Pulmonary artery endothelial cell (primary cell): ENCODE measurements around the gene KLHL25. TPM values are rescaled to one million over a fixed set of nuclear protein-coding genes. Genes with fewer than 3 reads are reported as not detected.

Experiments used
- DNase-seq: peaks from one replicate; pipeline ENCODE4 v3.0.0-alpha.2; 2011; ENCODE audit warnings: low read depth, low spot score
- total RNA-seq: library from RNA; depleted of rRNA; stranded (reverse); fragments of >200 nt; gene quantifications from 2 replicates; pipeline ENCODE4 v1.2.3, GENCODE V29; 2014

Gene KLHL25
- total RNA-seq, 1 donor from 2014 or later = 3.6 TPM

DNA sequence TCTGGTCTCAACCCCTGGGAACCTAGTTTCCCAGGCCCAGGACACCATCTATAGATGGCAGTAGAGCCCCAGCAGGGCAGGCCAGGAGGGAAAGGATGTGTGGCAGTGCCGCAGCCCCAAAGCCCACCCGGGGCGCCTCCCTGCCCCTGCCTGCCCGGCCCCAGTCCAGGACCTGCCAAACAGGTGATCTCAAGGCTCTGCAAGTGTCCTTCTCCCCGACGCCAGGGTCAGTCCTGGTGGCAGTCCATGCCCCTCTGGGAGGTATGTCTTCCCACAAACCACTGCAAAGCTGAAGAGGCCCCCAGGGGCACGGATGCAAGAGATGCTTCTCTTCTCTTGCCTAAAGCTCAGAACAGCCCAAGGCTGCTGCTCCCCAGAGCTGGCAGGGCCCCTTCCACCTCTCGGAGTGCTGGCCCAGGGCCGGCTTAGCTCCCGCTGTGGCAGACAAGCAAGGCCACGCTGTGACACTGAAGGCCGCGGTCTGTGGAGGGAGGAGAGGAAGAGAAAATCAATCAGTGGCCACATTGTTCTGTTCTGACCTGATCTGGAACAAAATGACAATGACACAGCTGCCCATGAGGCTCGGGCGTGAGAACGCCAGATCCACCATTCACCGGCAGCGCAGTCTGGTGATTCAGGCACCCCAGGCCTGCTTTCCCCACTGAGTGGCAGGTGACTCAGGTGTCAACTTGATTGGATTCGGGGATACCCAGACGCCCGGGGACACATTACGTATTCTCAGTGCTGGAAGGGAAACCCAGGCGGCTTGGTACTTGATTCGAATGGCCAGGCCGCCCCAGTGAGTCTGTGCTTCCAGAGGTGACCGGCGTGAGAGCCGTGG lies 34.0 kb downstream of the KLHL25 start:
- DNase-seq = no peak

DNA sequence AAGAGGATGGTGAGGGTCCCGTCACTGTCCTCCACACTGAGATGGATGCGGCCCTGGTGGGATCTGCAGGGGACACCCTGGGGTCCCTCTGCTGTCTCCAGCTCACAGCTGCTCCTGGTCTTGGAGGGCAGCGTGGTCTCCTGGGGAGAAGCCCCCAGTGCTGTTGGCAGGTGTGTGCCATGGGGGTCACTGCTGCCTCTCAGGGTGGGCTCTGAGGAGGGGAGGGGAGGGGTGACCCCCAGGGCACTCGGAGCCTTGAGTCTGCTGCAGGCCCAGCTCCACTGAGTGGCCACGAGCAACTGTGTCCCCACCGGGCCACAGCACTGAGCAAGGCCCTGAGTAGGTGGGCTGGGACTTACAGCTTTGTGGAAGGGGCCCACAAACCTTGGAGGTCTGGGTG lies 34.7 kb downstream of the KLHL25 start:
- DNase-seq = no peak

DNA sequence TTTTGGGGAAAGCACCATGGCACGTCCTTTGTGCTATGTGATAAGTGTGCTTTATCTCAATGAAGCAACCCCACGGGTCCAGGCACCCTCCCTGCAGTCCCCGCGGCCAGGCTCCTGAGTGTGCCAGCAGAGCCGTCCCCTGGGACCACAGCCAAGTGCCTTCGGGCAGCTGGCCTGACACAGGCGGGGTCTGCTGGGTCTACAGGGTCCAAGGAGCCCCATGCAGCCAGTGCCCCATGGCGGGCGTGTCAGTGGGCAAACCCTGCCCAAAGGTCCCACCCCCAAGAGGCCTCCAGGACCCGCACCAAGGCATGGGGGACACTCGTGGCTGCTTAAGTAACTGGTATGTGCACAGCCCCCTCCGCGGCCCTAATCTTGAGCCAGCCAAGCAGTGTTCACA lies 35.3 kb downstream of the KLHL25 start:
- no peak for DNase-seq

DNA sequence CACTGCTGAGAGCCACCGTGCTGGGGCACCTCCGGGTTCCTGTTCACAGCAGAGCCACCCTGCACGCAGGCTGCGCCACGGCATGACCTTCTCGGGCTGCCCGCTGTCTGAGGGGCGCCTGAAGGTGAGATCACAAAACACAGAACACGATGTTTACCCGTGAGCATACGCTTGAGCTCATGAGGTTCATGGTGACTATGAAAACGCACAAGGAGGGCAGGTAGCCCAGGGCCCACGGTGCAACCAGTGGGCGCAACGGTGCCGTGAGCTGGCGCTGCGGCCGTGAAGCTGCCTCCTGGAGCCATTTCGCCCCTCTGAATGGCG lies 36.1 kb downstream of the KLHL25 start:
- no peak for DNase-seq

DNA sequence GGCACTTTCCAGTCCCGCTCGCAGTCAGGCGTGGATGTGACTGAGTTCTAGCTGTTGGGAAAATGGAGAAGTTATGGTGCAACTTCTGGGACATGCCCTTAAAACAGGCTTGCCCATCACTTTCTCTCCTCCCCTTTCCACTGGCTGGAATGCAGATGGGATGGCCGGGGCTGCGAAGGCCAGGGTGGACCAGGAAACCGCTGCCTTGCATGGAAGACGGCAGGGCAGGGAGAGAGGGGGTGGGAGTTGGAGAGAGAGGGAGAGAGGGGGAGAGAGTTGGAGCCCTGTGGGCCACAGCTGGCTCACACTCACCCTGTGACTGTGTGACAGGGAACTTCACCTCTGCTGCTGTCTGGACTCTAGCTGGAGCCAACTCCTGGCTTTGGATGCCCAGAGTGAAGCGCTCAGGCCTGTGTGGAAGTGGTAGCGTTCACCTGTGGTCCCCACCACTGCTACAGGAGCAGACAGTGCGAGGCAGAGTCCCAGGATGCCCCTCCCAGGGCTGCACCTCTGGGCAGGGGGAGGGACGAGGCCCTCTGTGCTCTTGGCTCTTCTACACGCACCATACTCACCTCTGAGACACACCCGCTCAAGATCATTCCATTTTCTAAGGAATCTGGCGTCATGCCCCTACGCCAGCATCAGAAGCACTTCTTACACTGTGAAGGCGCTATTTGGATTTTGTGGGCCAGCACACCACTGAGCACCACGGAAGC lies 36.6 kb downstream of the KLHL25 start:
- no peak for DNase-seq

DNA sequence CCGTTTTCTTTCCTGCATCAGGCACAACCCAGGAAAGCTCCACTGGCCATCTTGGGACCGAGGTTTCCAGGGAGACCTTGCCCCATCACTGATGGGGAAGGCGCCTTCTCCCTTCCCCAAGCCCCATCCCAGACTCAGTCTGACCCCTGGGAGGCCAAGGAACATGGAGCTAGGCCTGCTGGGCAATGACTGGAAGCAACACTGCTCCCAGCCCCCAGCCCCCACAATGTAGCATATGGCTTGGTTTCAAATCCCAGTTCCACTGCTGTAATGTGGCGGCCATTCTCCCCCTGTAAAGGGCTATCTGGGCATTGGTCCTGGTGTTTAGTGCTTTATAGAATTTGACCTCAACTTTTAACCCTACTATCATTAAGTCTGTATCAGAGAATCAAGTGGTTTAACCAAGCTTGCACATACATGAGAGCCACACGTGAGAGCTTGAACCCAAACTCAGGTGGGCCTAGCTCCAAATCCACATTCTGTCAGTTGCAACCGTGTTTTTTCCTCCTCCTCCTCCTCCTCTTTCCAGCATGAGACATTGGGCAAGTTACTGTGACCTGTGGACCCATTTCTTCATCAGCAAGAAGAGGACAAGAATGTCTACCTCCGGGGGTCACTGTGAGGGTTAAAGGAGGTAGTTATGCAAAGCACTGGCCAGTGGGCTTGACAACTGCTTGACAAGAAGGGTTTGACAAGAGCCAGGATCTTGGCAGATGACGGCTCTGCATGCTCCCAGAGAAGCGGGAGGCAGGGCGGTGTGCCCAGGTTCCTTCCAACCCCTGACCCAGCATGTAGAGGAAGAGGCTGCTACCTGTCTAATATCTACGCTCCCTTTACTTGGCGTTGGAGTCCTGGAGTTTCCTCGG lies 37.4 kb downstream of the KLHL25 start:
- no peak for DNase-seq

DNA sequence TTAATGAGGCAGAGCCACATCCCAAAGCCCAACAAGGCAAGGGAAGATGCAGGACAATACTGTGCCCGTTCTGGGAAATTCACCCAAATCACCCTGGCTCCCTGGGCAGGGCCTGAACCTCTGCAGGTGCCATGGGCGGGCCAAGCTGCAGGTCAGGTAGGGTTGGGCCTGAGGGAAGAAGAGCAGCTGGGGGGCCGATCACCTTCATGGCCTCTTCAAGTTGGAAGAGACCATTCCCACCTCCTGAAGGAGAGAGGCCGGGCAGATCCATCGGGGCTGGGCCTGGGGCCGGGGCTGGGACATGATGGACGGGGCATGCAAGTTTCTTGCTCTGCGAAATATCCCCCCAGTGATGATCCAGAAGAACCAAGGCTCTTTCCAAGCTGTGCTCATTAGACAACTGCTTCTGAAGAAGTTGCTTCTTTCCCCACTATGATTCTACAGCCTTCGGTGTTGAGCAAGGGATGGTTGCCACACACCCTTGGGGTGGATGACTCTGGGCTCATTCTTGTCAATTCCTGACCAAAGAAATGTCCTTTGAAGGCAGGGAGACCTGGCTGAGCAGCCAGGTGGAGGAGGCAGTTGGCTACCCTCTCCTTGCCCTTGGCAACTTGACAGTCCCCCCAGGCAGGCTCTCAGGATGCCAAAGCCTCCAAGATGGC lies 38.2 kb downstream of the KLHL25 start:
- DNase-seq = no peak

DNA sequence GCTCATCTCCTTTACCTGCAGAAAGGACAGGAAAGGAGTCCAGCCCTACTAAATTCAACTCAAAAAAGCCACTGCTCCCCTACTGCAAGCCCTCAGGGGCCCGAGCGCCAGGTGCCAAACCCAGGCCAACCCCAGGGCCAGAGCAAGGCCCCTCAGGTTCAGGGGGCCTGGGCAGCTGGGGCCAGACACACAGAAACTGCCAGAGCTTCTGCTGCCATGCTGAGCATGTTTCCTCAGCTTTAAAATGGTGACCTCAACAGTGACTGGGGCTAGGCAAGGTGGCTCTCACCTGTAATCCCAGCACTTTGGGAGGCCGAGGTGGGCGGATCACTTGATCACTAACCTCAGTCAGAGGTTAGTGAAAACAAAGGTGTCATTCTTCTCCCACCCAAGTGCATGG lies 38.8 kb downstream of the KLHL25 start:
- no peak for DNase-seq

DNA sequence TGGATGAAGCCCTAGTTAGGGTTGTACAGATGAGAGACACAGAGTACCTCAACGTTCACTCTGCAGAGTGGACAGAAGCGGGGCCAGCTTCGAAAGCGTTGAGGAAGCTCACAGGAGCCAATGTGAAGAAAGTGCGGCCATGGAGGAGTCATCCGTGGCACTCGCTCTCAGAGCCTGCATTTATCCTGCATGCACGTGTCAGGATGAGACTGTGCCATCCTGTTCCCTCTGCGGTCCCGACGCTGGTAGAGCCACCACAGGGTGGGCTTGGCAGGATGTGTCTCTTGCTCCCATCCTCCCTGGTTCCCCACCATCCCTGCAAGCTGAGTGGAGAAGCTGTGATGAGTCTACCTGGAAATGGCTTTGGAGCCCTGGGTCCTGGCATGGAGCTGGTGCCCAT lies 39.3 kb downstream of the KLHL25 start:
- DNase-seq = no peak

DNA sequence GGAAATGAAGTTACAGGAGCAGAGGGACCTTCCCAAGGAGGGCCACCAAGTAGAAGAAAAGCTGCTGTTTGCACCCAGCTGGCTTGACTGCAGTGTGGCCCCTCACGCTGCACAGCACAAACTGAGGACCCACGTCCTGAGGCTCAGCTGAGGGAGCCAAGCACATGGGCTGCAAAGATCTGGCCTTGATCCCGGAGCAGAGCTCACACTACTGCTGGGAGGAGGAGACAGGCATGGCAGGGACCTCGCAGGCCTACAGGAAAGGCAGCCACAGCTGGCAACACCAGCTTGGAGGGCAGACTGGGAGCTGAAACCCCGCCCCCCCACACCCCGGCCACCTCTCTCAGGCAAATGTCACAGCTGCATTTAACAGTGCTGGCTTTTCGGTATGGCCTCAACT lies 39.7 kb downstream of the KLHL25 start:
- DNase-seq = no peak

DNA sequence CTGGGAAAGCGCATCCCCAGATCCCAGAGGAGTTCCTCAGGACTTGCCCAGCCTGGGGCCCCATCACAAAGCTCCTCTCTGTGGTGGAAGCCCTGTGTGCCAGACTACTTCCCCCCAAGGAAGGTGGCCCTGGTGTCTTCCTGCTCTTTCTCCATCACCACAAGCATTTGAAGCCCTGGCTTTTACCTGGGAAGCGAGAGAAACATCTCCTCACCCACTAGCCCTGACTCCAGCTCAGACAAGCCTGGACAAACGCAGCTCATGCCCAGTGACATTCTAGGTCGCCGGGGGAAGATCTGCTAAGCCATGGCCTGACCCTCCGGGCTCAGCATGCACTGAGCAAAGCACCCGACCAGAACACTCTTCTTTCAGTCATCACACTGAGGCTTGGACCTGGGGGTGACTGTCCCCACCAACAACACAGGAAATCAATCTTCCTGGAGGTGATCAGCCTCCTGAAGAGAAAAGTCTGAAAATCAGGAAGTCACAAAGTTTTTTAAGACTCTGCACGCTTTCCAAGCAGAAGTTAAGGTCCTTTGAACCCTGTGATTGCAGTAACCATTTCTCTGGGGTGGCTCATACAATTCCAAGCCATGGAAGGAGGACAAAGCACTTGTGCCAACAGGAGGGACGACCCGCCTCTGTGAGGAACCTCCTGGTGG lies 40.8 kb downstream of the KLHL25 start:
- DNase-seq = no peak

DNA sequence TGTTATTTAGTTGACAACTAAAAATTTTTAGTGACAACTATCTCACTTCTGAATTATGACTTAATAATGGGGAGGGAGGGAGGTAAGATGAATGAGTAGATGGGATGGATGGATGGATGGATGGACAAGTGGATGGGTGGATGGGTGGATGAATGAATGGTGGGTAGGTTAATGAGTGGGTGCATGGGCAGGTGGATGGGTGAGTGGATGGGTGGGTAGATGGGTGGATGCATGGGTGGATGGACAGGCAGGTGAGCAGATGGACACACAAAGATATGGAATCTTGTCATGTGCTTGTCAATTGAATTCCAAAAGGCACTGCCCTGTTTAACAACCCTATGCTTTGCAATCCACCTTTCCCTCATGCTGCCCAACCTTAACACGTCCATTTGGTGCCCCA lies 41.5 kb downstream of the KLHL25 start:
- no peak for DNase-seq

DNA sequence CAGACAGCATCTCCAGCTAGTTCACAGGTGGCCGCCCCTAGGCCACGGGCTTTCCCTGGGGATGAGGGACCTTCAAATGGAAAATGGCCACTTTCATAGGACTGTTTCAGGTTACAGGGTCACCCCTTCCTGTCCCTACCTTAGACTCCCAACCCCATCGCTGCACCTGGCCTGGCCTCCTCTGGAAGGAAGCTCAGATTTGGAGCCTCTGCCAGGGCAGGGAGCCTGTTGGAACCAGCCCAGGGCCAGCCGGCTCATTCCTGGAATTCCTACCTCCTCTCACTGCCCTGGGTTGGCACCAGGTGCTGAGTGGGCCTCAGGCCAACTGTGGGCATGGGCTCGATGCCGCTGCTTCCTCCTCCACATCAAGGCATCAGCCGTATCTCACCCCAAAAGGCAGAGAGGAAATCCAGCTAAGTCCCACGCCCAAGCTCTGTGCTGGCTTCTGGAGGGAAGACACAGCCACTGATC lies 42.2 kb downstream of the KLHL25 start:
- no peak for DNase-seq

DNA sequence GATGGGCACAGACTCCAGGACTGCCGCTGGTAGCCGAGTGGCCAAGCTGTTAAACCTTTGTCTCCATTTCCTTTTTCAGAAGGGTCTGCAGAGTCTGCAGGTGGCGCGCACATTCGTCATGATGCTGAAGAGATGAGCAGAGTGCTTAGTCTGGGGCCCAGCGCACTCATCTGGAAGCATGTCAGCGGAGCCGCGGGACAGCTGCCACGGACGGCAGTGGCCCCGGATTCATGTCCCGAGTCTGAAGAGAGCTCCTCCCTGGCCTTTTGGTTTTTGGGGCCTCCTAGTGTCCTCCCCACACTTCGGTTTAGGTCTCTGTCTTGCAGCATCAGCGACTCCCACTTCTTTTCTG lies 42.6 kb downstream of the KLHL25 start:
- DNase-seq = no peak

DNA sequence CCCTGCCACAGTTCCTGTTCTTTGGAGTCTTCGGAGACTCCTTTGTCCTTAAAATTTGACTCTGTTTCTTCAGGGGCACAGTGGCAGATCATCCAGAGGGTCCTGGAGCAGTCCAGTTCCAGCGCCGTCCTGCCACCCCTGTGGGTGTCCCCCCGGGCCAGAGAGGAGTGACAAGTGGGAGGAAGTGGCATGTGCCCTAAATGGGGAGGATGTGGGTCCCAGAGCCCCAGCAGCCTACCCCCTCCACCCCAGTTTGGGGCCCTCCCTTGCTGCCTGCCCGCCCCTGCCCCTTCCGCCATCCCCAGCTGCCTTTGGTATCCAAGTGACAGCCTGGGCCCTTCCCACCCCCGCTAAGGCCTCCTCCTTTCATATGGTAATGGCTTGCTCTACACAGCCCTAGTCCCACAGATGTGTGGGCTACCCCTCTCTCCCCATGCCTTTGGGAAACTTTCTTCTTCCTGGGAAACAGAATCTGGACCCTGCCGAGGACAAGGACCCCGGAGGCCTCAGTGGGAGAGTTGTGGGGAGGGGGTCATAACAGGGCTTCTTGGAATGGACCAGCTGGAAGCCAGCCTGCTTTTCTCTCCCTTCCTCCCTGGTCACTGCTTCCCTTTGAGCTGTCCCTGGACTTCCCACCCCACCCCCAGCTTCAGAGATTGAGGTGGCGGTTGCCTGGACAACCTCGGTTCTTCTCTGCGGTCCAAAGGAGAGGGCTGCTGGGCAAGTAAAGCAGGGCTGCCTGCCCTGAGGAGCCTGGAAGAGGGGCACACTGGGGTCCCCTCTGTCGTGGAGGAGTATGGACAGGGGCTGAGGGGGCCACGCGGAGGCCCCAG lies 43.2 kb downstream of the KLHL25 start:
- DNase-seq = no peak

DNA sequence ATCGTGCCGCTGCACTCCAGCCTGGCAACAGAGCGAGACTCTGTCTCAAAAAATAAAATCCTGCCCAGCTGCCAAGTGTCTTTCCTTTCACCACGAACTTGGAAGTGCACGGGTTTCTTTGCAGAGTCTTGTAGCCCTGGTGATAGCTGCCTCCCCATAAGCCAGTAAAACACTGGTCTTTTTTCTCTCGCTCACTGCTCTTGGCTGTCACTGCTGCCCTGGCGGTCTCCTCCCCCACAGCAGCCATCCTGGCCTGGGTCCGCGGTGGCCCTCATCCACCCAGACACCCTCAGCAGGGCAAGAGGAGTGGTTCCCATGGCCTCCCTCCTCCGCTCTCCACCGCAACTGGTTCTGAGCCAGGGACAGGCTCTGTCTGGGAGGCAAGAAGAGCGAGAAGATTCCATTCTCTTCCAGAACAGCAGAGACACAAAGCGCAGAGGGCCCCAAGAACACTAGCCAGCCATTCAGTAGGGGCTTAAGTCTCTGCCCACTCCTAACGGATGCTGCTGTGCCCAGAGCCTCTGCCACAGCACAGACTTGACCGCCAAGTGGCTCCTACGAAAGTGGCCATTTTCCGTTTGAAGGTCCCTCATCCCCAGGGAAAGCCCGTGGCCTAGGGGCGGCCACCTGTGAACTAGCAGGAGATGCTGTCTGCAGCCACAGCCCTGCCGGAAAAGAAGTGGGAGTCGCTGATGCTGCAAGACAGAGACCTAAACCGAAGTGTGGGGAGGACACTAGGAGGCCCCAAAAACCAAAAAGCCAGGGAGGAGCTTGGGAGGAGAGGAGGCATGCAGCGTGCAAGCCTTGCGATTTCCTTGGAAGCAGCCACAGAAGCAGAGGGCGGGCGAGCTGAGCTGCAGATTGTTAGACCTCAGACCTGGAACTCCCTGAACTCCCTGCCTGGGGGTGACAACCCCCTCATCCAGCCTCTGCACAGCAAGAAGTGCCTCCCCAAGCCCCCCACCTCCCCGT lies 44.1 kb downstream of the KLHL25 start:
- no peak for DNase-seq

DNA sequence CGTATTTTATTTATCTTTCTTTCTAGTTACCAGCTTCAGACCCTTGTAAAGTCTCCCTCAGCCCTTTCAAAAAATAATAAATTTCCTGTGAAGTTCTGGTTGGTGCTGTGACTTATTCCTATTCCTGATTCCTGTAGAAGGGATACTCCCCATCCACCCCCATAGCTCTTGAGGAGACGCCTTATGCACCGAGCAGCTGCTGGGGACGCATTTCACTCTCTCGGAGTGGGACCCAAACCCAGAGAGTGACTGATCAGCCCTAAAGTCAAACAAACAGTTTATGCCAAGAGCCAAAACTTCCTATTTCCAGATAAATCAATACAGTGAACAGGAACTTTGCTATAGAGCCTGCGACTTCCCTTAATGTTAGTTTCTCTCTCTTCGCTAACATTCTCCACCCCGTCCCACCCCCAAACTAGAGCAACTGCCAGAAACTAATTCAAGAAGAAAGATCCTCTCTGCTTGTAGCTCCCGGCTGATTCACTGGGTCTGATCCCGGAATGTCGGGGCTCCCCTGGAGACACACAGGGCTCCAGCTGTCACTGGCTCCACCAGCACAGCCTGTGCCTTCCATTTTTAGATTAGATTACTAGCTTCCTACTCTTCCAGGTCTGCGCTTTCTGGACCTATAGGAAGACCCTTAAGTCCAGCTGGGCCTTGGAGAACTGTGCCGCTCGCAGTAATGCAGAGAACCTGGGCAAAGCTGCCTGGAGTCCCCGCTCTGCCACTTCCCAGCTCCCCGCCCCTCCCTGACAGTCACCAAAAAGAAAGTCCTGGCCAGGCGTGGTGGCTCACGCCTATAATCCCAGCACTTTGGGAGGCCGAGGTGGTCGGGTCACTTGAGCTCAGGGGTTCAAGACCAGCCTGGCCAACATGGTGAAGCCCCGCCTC lies 45.2 kb downstream of the KLHL25 start:
- no peak for DNase-seq

DNA sequence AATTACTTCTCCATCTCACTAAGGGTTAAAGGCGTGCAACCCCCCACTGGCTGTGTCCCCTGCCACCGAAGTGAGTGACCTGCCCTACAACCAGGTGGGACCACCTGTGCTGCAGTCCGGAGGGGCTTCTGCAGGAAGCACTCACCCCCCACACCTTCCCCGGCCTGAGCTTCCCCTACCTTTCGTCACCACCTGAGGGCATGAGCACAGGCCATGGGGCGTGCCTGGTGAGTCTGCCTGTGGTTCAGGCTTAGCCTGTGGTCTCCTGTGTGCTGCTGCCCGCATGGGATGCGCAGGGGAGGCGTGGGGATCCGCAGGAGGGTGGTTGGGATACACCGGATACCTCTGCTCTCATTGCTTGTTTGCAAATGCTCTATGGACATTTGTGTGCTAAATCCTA lies 46.0 kb downstream of the KLHL25 start:
- DNase-seq = no peak
